Hepatocyte (in vitro differentiated cells): Measurements from ENCODE around the gene DNAJA3. TPM values are rescaled to one million over a fixed set of nuclear protein-coding genes. Genes with fewer than 3 reads are reported as not detected.
A peak's percentile ranks its signal among the peaks of the same experiment; 100 is the strongest.

ENCODE experiments used
- DNase-seq: peaks from one replicate; pipeline ENCODE4 v3.0.0-alpha.2; 2016; ENCODE audit warnings: low spot score
- H2AFZ ChIP-seq: fragments of 200-600 bp; sonication (generic); 2 replicates; pipeline ENCODE4 v1.6.0; 2016; ENCODE audit warnings: antibody characterized with exemption, mild to moderate bottlenecking
- H3K27ac ChIP-seq: fragments of 200-600 bp; sonication (generic); 2 replicates; pipeline ENCODE4 v1.5.1; 2016; ENCODE audit warnings: mild to moderate bottlenecking
- H3K27me3 ChIP-seq: fragments of 200-600 bp; sonication (generic); 2 replicates; pipeline ENCODE4 v1.6.1; 2016
- H3K36me3 ChIP-seq: fragments of 200-600 bp; sonication (generic); replicated peaks from 2 replicates; pipeline ENCODE4 v1.5.1; 2016; ENCODE audit warnings: low read depth; ENCODE audit not compliant: insufficient read depth
- H3K4me1 ChIP-seq: fragments of 200-600 bp; sonication (generic); 2 replicates; pipeline ENCODE4 v1.5.1; 2016; ENCODE audit warnings: mild to moderate bottlenecking, moderate library complexity; ENCODE audit not compliant: insufficient read depth
- H3K4me2 ChIP-seq: fragments of 200-600 bp; sonication (generic); 2 replicates; pipeline ENCODE4 v1.6.0; 2016
- H3K4me3 ChIP-seq: fragments of 200-600 bp; sonication (generic); 2 replicates; pipeline ENCODE4 v1.5.1; 2016; ENCODE audit warnings: mild to moderate bottlenecking
- H3K79me2 ChIP-seq: fragments of 200-600 bp; sonication (generic); 2 replicates; pipeline ENCODE4 v1.6.0; 2017; ENCODE audit warnings: mild to moderate bottlenecking
- H3K9me2 ChIP-seq: fragments of 200-600 bp; sonication (generic); replicated peaks from 2 replicates; pipeline ENCODE4 v1.6.0; 2017; ENCODE audit warnings: mild to moderate bottlenecking; ENCODE audit not compliant: insufficient read depth
- H3K9me3 ChIP-seq: fragments of 200-600 bp; sonication (generic); 2 replicates; pipeline ENCODE4 v1.5.1; 2016; ENCODE audit warnings: low read depth, mild to moderate bottlenecking
- H4K20me1 ChIP-seq: fragments of 200-600 bp; sonication (generic); 2 replicates; pipeline ENCODE4 v1.6.0; 2016; ENCODE audit warnings: mild to moderate bottlenecking; ENCODE audit not compliant: insufficient read depth, poor library complexity, severe bottlenecking
- EZH2 ChIP-seq: fragments of 200-600 bp; sonication (generic); IDR thresholded peaks from 2 replicates; pipeline ENCODE4 v1.6.1; 2016; ENCODE audit warnings: antibody characterized with exemption, mild to moderate bottlenecking, borderline replicate concordance
- EZH2phosphoT487 ChIP-seq: fragments of 200-600 bp; sonication (generic); IDR thresholded peaks from one replicate; pipeline ENCODE4 v1.6.1; 2018; ENCODE audit warnings: antibody characterized with exemption, mild to moderate bottlenecking, low read depth, moderate library complexity; ENCODE audit not compliant: unreplicated experiment, severe bottlenecking
- WGBS: methylation state at CpG from one replicate; pipeline ENCODE4 v1.1.6; 2016; ENCODE audit warnings: low lambda C conversion rate; ENCODE audit errors: missing lambda C conversion rate; 5-methylcytosine and 5-hydroxymethylcytosine counted together
- polyA plus RNA-seq: library from polyadenylated mRNA; unstranded; fragments of >200 nt; fragmentation: Nextera tagmentation; extraction: Ambion mirVana; gene quantifications from 2 replicates; pipeline ENCODE4 v1.2.1, GENCODE V29; 2016
- total RNA-seq: library from RNA; depleted of rRNA; stranded (reverse); fragments of >200 nt; gene quantifications from 2 replicates; pipeline ENCODE4 v1.2.3, GENCODE V29; 2014
- TF ChIP-seq, protein P1 (sequence below): fragments of 200-600 bp; sonication (generic); IDR thresholded peaks from 2 replicates; pipeline ENCODE4 v1.5.1; 2016; ENCODE audit warnings: antibody characterized with exemption, mild to moderate bottlenecking; ENCODE audit not compliant: poor library complexity

The DNAJA3 gene
- total and polyA plus RNA-seq, 2 experiments from 2014 or later, result 58.8 to 59.2 TPM

DNA sequence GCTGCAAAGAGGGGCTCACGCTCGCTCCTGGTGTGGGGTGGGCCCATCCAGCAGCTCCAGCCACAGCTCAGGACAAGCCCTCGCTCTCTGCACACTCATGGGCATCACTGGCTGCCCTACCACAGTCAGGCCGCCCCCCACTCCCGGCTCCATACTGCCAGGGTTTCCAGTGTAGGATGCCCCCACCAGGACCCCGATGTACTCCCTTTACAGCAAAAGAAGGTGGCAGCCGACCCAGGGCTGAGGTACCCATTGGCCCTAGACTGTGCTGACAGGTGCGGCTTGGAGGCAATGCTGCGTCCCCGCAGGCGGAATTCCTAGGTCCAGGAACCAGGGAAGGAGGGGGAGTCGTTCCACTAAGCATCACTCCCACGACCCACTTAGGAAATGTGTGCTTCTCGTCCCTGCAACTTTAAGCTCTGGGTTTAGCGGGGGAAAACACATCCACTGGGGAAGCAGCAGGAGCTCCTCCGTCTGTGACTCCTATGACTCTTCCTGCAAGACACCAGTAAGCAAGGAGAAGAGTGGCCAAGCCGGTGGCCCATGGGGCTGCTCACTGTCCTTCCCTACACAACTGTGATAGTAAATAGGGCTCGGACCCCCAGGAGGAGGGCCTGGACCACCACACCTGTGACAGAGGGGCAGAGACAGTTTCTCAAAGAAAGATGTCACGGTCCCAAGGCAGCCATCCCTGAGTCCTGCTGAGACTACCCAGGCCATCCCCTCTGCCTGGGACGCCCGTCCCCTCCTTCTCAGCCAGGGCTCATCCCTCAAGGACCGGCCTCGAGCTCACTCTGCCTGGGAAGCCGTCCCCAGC, 22.3 kb upstream of the DNAJA3 start:
- no peak overlapping the region for H3K4me2 ChIP-seq

DNA sequence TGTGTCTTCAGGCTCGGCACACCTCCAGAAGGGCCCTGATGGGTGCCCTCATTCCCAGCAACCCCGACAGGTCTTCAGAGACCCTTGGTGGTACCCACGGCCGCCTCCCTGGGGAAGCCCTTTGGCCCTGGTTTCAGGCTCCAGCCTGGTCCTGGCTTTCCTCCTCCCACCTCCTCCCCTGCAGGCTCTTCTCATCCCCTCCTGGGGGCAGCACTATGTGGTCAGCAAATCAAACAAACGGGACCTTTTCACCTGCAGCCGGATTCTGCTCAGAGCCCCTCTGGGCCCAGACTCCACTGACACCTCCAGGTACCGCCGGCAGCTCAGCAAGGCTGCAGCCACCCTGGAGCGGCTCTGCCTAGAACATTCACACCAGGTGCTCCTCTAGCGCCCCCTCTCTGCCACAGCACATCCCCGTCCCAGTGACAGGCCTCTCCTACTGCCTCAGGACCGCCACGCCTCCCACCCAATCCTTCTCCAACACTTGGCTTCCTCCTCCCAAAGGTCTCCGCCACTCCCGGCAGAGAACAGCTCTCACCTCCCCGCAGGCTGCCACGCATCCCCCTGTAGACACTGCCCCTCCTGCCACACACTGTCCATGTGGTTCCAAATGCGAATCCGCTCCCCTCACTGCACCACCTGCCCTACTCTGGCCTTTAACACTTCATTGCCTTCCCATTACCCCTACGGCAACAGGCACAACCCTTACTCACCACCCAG, 21.3 kb upstream of the DNAJA3 start:
- no peaks in the 10 kb centered on the region for H3K9me2 ChIP-seq
- DNase-seq, result peak; percentile 74
- no peaks in the 10 kb centered on the region for H3K36me3 ChIP-seq
- H3K27me3 ChIP-seq, result no peaks in the 10 kb centered on the region
- no peaks in the 10 kb centered on the region for H3K4me1 ChIP-seq
- H3K4me2 ChIP-seq, result no peak overlapping the region
- H3K9me3 ChIP-seq, result no peaks in the 10 kb centered on the region
- H3K4me3 ChIP-seq, result no peak overlapping the region
- TF ChIP-seq EZH2phosphoT487, result no peak
- TF ChIP-seq, protein P1, sequence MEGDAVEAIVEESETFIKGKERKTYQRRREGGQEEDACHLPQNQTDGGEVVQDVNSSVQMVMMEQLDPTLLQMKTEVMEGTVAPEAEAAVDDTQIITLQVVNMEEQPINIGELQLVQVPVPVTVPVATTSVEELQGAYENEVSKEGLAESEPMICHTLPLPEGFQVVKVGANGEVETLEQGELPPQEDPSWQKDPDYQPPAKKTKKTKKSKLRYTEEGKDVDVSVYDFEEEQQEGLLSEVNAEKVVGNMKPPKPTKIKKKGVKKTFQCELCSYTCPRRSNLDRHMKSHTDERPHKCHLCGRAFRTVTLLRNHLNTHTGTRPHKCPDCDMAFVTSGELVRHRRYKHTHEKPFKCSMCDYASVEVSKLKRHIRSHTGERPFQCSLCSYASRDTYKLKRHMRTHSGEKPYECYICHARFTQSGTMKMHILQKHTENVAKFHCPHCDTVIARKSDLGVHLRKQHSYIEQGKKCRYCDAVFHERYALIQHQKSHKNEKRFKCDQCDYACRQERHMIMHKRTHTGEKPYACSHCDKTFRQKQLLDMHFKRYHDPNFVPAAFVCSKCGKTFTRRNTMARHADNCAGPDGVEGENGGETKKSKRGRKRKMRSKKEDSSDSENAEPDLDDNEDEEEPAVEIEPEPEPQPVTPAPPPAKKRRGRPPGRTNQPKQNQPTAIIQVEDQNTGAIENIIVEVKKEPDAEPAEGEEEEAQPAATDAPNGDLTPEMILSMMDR, result peak; percentile 67
- TF ChIP-seq EZH2, result no peak
- no peak overlapping the region for H3K27ac ChIP-seq
- WGBS, result 68% methylated on average over 19 of the region's 20 CpGs
- no peak overlapping the region for H2AFZ ChIP-seq
- H3K79me2 ChIP-seq, result no peaks in the 10 kb centered on the region
- no peaks in the 10 kb centered on the region for H4K20me1 ChIP-seq

More for the DNA sequence above, 22.3 kb upstream of the DNAJA3 start:
- Histone ChIP-seq H2AFZ (no peak overlapping the region), H3K9me2 (no peaks in the 10 kb centered on the region), H3K27ac (no peak overlapping the region), H3K4me3 (no peak overlapping the region), H3K4me1 (no peaks in the 10 kb centered on the region), H3K36me3 (no peaks in the 10 kb centered on the region), H3K79me2 (no peaks in the 10 kb centered on the region), H4K20me1 (no peaks in the 10 kb centered on the region), H3K27me3 (no peaks in the 10 kb centered on the region), H3K9me3 (no peaks in the 10 kb centered on the region)
- WGBS, result 91% methylated on average over 24 of the region's 24 CpGs
- no peak for DNase-seq
- TF ChIP-seq, protein P1, result no peak
- TF ChIP-seq EZH2 (no peak), EZH2phosphoT487 (no peak)

DNA sequence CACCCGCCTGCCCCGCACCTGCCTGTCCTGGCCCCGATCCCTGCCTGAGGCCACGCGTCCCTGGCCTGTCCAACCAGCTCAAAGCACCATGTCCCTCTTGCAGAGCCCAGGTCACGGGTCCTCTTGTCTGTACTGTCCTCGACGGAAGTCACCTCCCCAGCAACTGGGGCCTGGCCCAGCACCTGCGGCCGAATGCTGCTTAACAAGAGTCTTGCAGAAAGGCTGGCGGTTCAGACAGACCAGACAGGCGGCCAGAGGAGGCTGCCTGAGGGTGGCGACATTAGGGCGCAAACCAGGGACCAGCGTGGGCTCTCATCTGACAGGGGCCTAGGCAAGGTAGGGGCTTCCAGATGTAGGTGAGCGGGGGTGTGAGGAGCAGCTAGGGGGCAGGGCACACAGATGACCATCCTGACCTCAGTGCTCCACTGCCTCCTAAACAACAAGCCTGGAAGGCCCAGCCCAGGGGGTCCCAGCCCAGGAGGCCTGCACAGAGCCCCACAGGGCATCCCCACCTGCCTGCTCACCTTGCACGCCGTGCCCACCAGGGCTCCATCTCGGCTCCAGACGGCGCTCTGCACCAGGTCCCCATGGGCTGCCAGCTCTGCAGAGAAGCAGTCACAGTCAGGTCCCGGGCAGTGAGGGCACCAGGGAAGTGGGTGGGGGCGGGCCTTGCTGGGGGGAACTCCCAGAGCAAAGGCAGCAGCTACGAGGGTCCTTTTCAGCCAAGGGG, 20.5 kb upstream of the DNAJA3 start:
- WGBS, result 96% methylated on average over 23 of the region's 24 CpGs
- no peak overlapping the region for H2AFZ ChIP-seq
- no peaks in the 10 kb centered on the region for H3K27me3 ChIP-seq
- H3K9me3 ChIP-seq, result no peaks in the 10 kb centered on the region
- H3K4me1 ChIP-seq, result no peaks in the 10 kb centered on the region
- TF ChIP-seq, protein P1, result no peak
- TF ChIP-seq EZH2phosphoT487 (no peak), EZH2 (no peak)
- no peak overlapping the region for H3K4me3 ChIP-seq
- no peaks in the 10 kb centered on the region for H3K79me2 ChIP-seq
- H4K20me1 ChIP-seq, result no peaks in the 10 kb centered on the region
- H3K27ac ChIP-seq, result no peak overlapping the region
- no peak overlapping the region for H3K4me2 ChIP-seq
- H3K36me3 ChIP-seq, result no peaks in the 10 kb centered on the region
- no peak for DNase-seq
- H3K9me2 ChIP-seq, result no peaks in the 10 kb centered on the region
